Type B pancreatic cell (in vitro differentiated cells): ENCODE data around the gene FMC1. TPM values are rescaled to one million over a fixed set of nuclear protein-coding genes. Genes with fewer than 3 reads are reported as not detected.

Source experiments
- DNase-seq: peaks from one replicate; pipeline ENCODE4 v3.0.0; 2021; ENCODE audit warnings: mixed read lengths; ENCODE audit not compliant: unreplicated experiment; ENCODE audit errors: extremely low spot score
- H3K27ac Mint-ChIP-seq: 2 replicates; pipeline ENCODE4 v1.8.0; 2021; ENCODE audit warnings: mild to moderate bottlenecking, mixed read lengths
- H3K27me3 Mint-ChIP-seq: 2 replicates; pipeline ENCODE4 v1.8.0; 2021; ENCODE audit warnings: mixed read lengths
- H3K36me3 Mint-ChIP-seq: 2 replicates; pipeline ENCODE4 v1.8.0; 2021; ENCODE audit warnings: mixed read lengths
- H3K4me1 Mint-ChIP-seq: one replicate; pipeline ENCODE4 v1.8.0; 2021; ENCODE audit warnings: mixed read lengths; ENCODE audit not compliant: unreplicated experiment
- H3K4me3 Mint-ChIP-seq: 2 replicates; pipeline ENCODE4 v1.8.0; 2021; ENCODE audit warnings: mild to moderate bottlenecking, mixed read lengths
- H3K9me3 Mint-ChIP-seq: 2 replicates; pipeline ENCODE4 v1.8.0; 2021; ENCODE audit warnings: mixed read lengths
- total RNA-seq: library from RNA; stranded (reverse); gene quantifications from 2 replicates; pipeline ENCODE4 v1.2.1, GENCODE V29; 2021; ENCODE audit warnings: low replicate concordance
- TF ChIP-seq, protein P1 (sequence below): fragments of 200-600 bp; sonication (generic); conservative IDR thresholded peaks from 2 replicates; pipeline ENCODE4 v1.5.0; 2021; ENCODE audit warnings: antibody characterized with exemption, mild to moderate bottlenecking

The FMC1 gene
- total RNA-seq, 1 donor from 2014 or later: 15.2 TPM

DNA sequence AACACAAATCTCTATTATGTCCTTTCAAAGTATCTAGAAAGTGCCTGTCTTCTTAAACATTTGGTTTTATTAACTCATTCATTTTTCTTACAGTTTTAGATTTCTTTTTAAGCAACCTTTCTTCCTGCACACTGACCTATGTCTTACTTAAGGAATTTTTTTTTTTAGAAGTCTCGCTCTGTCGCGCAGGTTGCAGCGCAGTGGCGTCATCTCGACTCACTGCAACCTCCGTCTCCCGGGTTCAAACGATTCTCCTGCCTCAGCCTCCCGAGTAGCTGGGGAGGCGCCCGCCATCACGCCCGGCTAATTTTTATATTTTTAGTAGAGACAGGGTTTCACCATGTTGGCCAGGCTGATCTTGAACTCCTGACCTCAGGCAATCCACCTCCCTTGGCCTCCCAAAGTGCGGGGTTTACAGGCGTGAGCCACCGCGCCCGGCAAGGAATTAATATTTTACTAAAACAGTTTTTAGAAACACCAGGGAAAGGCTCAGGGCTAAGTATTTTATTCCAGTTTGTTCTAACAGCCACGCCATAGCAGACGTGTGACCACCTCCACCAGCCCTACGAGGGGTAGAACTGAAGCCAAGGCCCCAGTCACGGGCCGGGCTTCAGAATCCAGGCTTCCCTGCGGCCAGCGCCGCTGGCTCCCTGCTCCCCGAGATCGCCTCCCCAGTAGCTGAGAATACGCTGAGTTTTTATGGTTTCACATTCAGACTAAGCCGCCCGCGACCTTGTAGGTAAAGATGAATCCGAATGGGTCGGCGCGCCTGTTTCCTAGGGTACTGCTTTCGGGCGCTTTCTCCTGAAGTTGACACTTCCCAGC is 17.6 kb downstream of the FMC1 start:
- Mint-ChIP-seq H3K27me3 (no peaks in the 10 kb centered on the region), H3K9me3 (no peaks in the 10 kb centered on the region)

DNA sequence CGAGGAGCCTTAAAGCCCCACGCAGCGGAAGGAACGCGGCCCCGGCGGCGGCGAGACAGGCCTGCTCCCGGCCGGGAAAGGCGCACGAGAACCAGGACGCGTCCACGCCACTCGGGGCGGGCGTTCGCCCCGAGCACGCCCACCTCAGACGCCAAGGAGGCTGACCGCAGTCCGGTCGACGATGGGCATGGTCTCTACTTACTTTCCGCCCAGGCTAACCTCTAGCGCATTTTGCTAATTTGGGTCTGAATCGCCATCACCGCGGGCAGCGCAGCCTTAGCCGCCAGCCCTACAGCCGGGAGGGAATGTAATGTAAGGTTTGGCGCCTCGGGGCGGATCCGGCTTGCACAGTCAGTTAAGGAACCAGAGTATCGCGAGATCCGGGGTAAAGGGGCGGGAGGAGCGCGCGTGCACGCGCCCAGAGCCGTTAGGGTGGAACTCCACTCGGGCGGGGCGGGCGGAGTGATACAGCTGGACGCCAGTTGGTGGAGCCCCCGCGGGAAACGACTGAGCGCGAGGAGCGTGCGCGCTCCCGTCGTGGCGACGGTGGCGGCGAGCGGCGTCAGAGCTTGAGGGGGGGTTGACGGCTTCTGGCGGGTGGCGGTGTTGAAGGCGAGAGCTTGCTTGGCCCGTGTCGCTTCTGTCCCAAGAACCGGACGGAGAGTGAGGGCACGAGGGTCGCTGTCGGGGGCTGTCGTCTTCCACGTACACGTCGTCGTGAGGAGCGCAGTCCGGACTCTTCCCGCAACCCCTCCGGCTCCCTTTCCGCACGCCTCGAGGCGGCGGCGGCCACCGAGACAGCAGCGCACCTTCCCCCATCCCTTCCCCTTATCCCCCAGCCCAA is 18.5 kb downstream of the FMC1 start, which contains the start of gene LUC7L2:
TSS of gene LUC7L2 (plus strand) at position 529 of the 844 bp plus-strand sequence. CDS start 368 bp downstream, outside the sequence.
- Mint-ChIP-seq H3K27me3 (no peaks in the 10 kb centered on the region), H3K36me3 (peaks cover 10% of the 10 kb centered on the region), H3K27ac (peak within 1 kb of the TSS; percentile 99), H3K9me3 (no peaks in the 10 kb centered on the region), H3K4me1 (peaks cover 22% of the 10 kb centered on the region), H3K4me3 (peak within 1 kb of the TSS; percentile 99)
- DNase-seq: peak; percentile 100
- TF ChIP-seq, protein P1, sequence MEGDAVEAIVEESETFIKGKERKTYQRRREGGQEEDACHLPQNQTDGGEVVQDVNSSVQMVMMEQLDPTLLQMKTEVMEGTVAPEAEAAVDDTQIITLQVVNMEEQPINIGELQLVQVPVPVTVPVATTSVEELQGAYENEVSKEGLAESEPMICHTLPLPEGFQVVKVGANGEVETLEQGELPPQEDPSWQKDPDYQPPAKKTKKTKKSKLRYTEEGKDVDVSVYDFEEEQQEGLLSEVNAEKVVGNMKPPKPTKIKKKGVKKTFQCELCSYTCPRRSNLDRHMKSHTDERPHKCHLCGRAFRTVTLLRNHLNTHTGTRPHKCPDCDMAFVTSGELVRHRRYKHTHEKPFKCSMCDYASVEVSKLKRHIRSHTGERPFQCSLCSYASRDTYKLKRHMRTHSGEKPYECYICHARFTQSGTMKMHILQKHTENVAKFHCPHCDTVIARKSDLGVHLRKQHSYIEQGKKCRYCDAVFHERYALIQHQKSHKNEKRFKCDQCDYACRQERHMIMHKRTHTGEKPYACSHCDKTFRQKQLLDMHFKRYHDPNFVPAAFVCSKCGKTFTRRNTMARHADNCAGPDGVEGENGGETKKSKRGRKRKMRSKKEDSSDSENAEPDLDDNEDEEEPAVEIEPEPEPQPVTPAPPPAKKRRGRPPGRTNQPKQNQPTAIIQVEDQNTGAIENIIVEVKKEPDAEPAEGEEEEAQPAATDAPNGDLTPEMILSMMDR: peak; percentile 17

More for the DNA sequence above, 17.6 kb downstream of the FMC1 start:
- Mint-ChIP-seq H3K4me1 (peaks cover 22% of the 10 kb centered on the region), H3K27ac (peak overlapping the region; percentile 99), H3K4me3 (peak overlapping the region; percentile 99), H3K36me3 (peaks cover 10% of the 10 kb centered on the region)
- peak; percentile 70 for DNase-seq
- TF ChIP-seq, protein P1: no peak

DNA sequence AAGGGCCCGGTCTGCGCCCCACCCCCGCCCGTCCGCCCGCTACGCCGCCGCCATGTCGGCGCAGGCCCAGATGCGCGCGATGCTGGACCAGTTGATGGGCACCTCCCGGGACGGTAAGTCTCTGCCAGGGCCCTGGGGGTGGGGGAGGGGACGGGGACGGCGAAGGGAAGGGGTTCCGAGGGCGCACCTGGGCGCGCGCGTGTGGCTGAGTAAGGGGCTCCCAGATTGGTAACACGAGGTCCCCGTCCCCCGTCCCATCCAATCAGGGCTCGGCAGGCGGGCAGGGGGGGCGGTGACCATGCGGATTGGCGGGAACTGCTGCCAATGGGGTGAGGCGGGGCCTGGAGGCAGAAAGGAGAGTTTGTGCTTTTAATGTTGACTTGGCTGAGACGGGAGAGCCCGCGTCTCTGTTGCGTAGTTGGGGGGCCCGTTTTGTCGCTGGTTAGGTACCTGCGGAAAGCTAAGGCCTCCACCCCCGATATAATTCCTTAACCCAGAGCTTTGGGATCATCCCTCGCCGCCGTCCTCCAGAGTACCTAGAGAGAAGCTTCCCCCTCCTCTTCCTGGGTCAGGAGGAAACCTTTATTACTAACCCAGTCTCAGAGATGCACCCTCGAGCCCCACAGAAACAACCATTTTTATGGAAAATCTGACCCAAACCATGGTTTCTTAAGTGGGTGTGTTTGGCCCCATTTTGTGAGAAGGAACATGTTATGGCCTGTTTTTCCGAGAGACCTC is 19.2 kb downstream of the FMC1 start:
- DNase-seq: peak; percentile 98
- Mint-ChIP-seq H3K4me3 (peak overlapping the region; percentile 99), H3K27ac (peak overlapping the region; percentile 99), H3K4me1 (peaks cover 22% of the 10 kb centered on the region), H3K9me3 (no peaks in the 10 kb centered on the region), H3K36me3 (peaks cover 10% of the 10 kb centered on the region), H3K27me3 (no peaks in the 10 kb centered on the region)
- TF ChIP-seq, protein P1: no peak

DNA sequence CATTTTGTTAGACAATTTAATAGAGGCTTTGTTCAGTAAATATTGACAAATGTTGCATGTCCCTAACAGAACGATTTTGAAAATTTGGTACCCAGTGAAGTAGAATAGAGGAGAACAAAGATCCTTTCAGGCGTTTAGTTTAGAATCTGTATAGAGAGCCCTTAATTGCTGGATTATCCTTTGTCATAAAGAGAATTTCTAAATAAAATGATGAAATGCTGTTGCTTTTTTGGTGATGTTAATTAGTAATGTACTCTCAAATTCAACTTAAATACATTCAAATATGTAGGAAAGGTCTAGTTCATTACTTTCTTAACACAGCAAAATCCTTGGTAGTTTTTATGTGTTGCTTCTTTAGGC is 19.8 kb downstream of the FMC1 start:
- peaks cover 5% of the 10 kb centered on the region for H3K36me3 Mint-ChIP-seq
- no peak for DNase-seq
- H3K4me1 Mint-ChIP-seq: peaks cover 22% of the 10 kb centered on the region
- H3K9me3 Mint-ChIP-seq: no peaks in the 10 kb centered on the region
- peak overlapping the region; percentile 99 for H3K4me3 Mint-ChIP-seq
- TF ChIP-seq, protein P1: no peak
- H3K27ac Mint-ChIP-seq: peak overlapping the region; percentile 99
- H3K27me3 Mint-ChIP-seq: no peaks in the 10 kb centered on the region

DNA sequence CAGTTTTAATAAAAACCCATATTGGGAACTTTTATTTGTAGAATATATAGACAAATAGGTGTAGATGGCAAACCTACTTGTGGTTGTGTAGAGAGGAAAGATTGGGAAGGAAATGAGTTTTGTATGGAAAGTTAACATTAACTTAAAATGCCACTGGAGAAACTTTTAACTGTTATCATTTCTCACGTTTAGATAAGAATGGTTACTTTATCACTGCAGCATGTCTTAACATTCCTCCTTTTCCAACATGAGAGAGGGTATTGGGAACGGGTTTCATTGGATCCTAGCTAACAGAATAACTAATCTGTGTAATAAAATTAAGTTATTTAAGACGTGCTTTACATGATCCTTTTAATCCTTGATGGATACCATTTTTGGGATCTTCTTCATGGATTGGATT is 20.4 kb downstream of the FMC1 start:
- no peak for DNase-seq
- no peaks in the 10 kb centered on the region for H3K27me3 Mint-ChIP-seq
- H3K4me3 Mint-ChIP-seq: peak overlapping the region; percentile 99
- H3K27ac Mint-ChIP-seq: peak overlapping the region; percentile 99
- H3K4me1 Mint-ChIP-seq: peaks cover 22% of the 10 kb centered on the region
- TF ChIP-seq, protein P1: no peak
- H3K36me3 Mint-ChIP-seq: peaks cover 5% of the 10 kb centered on the region
- no peaks in the 10 kb centered on the region for H3K9me3 Mint-ChIP-seq
